Muscle of back (tissue), 11 donors: ENCODE results near the gene EXOSC10. TPM values are rescaled to one million over a fixed set of nuclear protein-coding genes. Genes with fewer than 3 reads are reported as not detected.
"Not testable (repeated sequence)": the region's sequence is repeated elsewhere in the genome, so short reads cannot be mapped to it uniquely, and the experiment has no call there.

Experiments
- DNase-seq, 3 donors: peaks; one replicate each; pipeline versions ENCODE4 v3.0.0 to v3.0.0-alpha.2; 2013
- polyA plus RNA-seq, 10 donors: library from polyadenylated mRNA; unstranded; fragments of 120-200 nt; gene quantifications; one replicate each; pipeline ENCODE4 v1.2.1, GENCODE V29; 2013; ENCODE audit not compliant: insufficient read length in 10 of 10

EXOSC10 gene
- polyA plus RNA-seq, 10 donors = 40.6 to 81.9 (median 56.2) TPM

GRCh38 chr1:11116318-11116717, 16.6 kb upstream of the EXOSC10 start:
- no peak for DNase-seq

- no peak for DNase-seq
Measured at GRCh38 chr1:11114966-11115365, 15.3 kb upstream of the EXOSC10 start.

GRCh38 chr1:11109047-11109760, 9.5 kb upstream of the EXOSC10 start:
- no peak for DNase-seq

- no peak for DNase-seq
Measured at GRCh38 chr1:11107599-11107998, 7.9 kb upstream of the EXOSC10 start.

GRCh38 chr1:11105586-11105985, 5.9 kb upstream of the EXOSC10 start:
- DNase-seq = no peak

GRCh38 chr1:11101347-11101746, 1.7 kb upstream of the EXOSC10 start:
- DNase-seq = no peak

GRCh38 chr1:11100806-11101205, 1.1 kb upstream of the EXOSC10 start:
- not testable (repeated sequence) for DNase-seq

GRCh38 chr1:11100149-11100493, 452 bp upstream of the EXOSC10 start:
- DNase-seq = no peak

- no peak for DNase-seq
Measured at GRCh38 chr1:11098931-11099309, 749 bp downstream of the EXOSC10 start.

GRCh38 chr1:11083784-11084183, 15.9 kb downstream of the EXOSC10 start:
- not testable (repeated sequence) for DNase-seq

- no peak for DNase-seq
Measured at GRCh38 chr1:11080931-11081330, 18.7 kb downstream of the EXOSC10 start.

- DNase-seq = no peak
Measured at GRCh38 chr1:11078631-11079030, 21.0 kb downstream of the EXOSC10 start.

- DNase-seq = not testable (repeated sequence)
Measured at GRCh38 chr1:11073398-11073797, 26.3 kb downstream of the EXOSC10 start.

GRCh38 chr1:11072216-11072917, 27.3 kb downstream of the EXOSC10 start:
- no peak for DNase-seq

- DNase-seq = no peak
Measured at GRCh38 chr1:11071463-11072215, 28.0 kb downstream of the EXOSC10 start.

- no peak for DNase-seq
Measured at GRCh38 chr1:11070876-11071275, 28.8 kb downstream of the EXOSC10 start.

- no peak for DNase-seq
Measured at GRCh38 chr1:11068600-11069473, 30.8 kb downstream of the EXOSC10 start.

GRCh38 chr1:11067716-11068599, 31.7 kb downstream of the EXOSC10 start:
- no peak for DNase-seq

- DNase-seq = no peak
Measured at GRCh38 chr1:11065796-11066195, 33.9 kb downstream of the EXOSC10 start.

GRCh38 chr1:11064942-11065341, 34.7 kb downstream of the EXOSC10 start:
- no peak for DNase-seq
